ENCODE results near the gene CTIF.
A peak's percentile ranks its signal among the peaks of the same experiment; 100 is the strongest.
"Not testable (repeated sequence)": the region's sequence is repeated elsewhere in the genome, so short reads cannot be mapped to it uniquely, and the experiment has no call there.

Gene CTIF

GRCh38 chr18:48855422-48856377 is 316.9 kb downstream of the CTIF start:
- no peak overlapping the region for H3K4me3 ChIP-seq (ENCODE audit: low read depth, low read length)
- no peak for DNase-seq (ENCODE audit: low read depth)

GRCh38 chr18:48857023-48857694 is 318.3 kb downstream of the CTIF start:
- DNase-seq (ENCODE audit: low read depth) = no peak
- H3K4me3 ChIP-seq (ENCODE audit: low read depth, low read length) = no peak overlapping the region

- no peak for DNase-seq (ENCODE audit: low read depth)
- H3K4me3 ChIP-seq (ENCODE audit: low read depth, low read length) = no peak overlapping the region
These were observed 319.8 kb downstream of the CTIF start for GRCh38 chr18:48858676-48859075.

- no peak for DNase-seq (ENCODE audit: low read depth)
- no peak overlapping the region for H3K4me3 ChIP-seq (ENCODE audit: low read depth, low read length)
These were observed 320.8 kb downstream of the CTIF start for GRCh38 chr18:48859311-48860268.

- no peak for DNase-seq (ENCODE audit: low read depth)
- H3K4me3 ChIP-seq (ENCODE audit: low read depth, low read length) = no peak overlapping the region
These were observed 321.7 kb downstream of the CTIF start for GRCh38 chr18:48860269-48861180.

GRCh38 chr18:48861181-48861708 is 322.4 kb downstream of the CTIF start:
- DNase-seq (ENCODE audit: low read depth) = no peak
- H3K4me3 ChIP-seq (ENCODE audit: low read depth, low read length) = no peak overlapping the region

- DNase-seq (ENCODE audit: low read depth) = no peak
- H3K4me3 ChIP-seq (ENCODE audit: low read depth, low read length) = no peak overlapping the region
These were observed 323.3 kb downstream of the CTIF start for GRCh38 chr18:48862132-48862531.

- no peak for DNase-seq (ENCODE audit: low read depth)
- H3K4me3 ChIP-seq (ENCODE audit: low read depth, low read length) = no peak overlapping the region
These were observed 323.9 kb downstream of the CTIF start for GRCh38 chr18:48862678-48863270.

GRCh38 chr18:48863432-48864065 is 324.7 kb downstream of the CTIF start:
- H3K4me3 ChIP-seq (ENCODE audit: low read depth, low read length) = no peak overlapping the region
- DNase-seq (ENCODE audit: low read depth) = no peak

- H3K4me3 ChIP-seq (ENCODE audit: low read depth, low read length) = no peak overlapping the region
- DNase-seq (ENCODE audit: low read depth) = no peak
These were observed 326.0 kb downstream of the CTIF start for GRCh38 chr18:48864876-48865275.

GRCh38 chr18:48866028-48866733 is 327.4 kb downstream of the CTIF start:
- peak; percentile 41 for DNase-seq (ENCODE audit: low read depth)

GRCh38 chr18:48866856-48867255 is 328.0 kb downstream of the CTIF start:
- H3K4me3 ChIP-seq (ENCODE audit: low read depth, low read length) = no peak overlapping the region
- no peak for DNase-seq (ENCODE audit: low read depth)

More at GRCh38 chr18:48866028-48866733, 327.4 kb downstream of the CTIF start:
- no peak overlapping the region for H3K4me3 ChIP-seq (ENCODE audit: low read depth, low read length)

- no peak for DNase-seq (ENCODE audit: low read depth)
- H3K4me3 ChIP-seq (ENCODE audit: low read depth, low read length) = no peak overlapping the region
These were observed 329.1 kb downstream of the CTIF start for GRCh38 chr18:48867978-48868377.

GRCh38 chr18:48868468-48869466 is 329.9 kb downstream of the CTIF start:
- DNase-seq (ENCODE audit: low read depth) = no peak

GRCh38 chr18:48869591-48869990 is 330.8 kb downstream of the CTIF start:
- H3K4me3 ChIP-seq (ENCODE audit: low read depth, low read length) = no peak overlapping the region
- no peak for DNase-seq (ENCODE audit: low read depth)

More at GRCh38 chr18:48868468-48869466, 329.9 kb downstream of the CTIF start:
- no peak overlapping the region for H3K4me3 ChIP-seq (ENCODE audit: low read depth, low read length)

GRCh38 chr18:48870926-48871325 is 332.1 kb downstream of the CTIF start:
- H3K4me3 ChIP-seq (ENCODE audit: low read depth, low read length); DNase-seq (ENCODE audit: low read depth): not testable (repeated sequence)

Measured in skeletal muscle cell (primary cell).